B cell (primary cell): ENCODE data around the gene MAD1L1. TPM values are rescaled to one million over a fixed set of nuclear protein-coding genes. Genes with fewer than 3 reads are reported as not detected.

Experiments used
- ATAC-seq: fragments of 200-7000 bp; cut with Tn5 transposase; one replicate; pipeline ENCODE4 v1.10.0; 2021; ENCODE audit warnings: low read depth, mild to moderate bottlenecking, moderate number of reproducible peaks, moderate library complexity
- CTCF ChIA-PET: fragments of 350-600 bp; sonication (Branson Sonifier 250); formaldehyde crosslinking; loops from one replicate; lab custom pipeline; 2021; ENCODE audit warnings: antibody characterized with exemption, inconsistent platforms; lab: Charles Lee
- POLR2A ChIA-PET: fragments of 350-600 bp; sonication (Branson Sonifier 250); formaldehyde crosslinking; loops from one replicate; lab custom pipeline; 2021; ENCODE audit warnings: antibody characterized with exemption; lab: Charles Lee
- DNase-seq: peaks from one replicate; pipeline ENCODE4 v3.0.0; 2013
- H2AFZ ChIP-seq: 2 replicates; pipeline ENCODE4 v1.6.1; 2012; ENCODE audit warnings: mild to moderate bottlenecking, low read depth, low read length; ENCODE audit not compliant: insufficient read depth, poor library complexity, severe bottlenecking
- H3K27ac ChIP-seq, 2 donors: 1 replicate in 1 of 2; 2 replicates in 1 of 2; pipeline ENCODE4 v1.5.1; 2012 to 2013; ENCODE audit warnings: low read length in 2 of 2, mild to moderate bottlenecking in 2 of 2, moderate library complexity in 1 of 2
- H3K27me3 ChIP-seq, 4 experiments: fragments of 200-600 bp in 1 of 4; sonication (generic) in 1 of 4; replicated peaks in 1 of 4; 1 replicate in 2 of 4; 2 replicates in 2 of 4; pipeline versions ENCODE4 v1.6.1 to v1.7.0; 2013 to 2016; ENCODE audit warnings: low read length in 3 of 4, mild to moderate bottlenecking in 2 of 4, mixed read lengths in 1 of 4, moderate library complexity in 1 of 4; ENCODE audit not compliant: insufficient read depth in 4 of 4, control insufficient read depth in 3 of 4; ENCODE audit errors: control extremely low read depth in 1 of 4
- H3K36me3 ChIP-seq, 2 experiments: replicated peaks in 1 of 2; 1 replicate in 1 of 2; 2 replicates in 1 of 2; pipeline versions ENCODE4 v1.6.1 to v1.7.1; 2013; ENCODE audit warnings: low read length in 1 of 2; ENCODE audit not compliant: insufficient read depth in 2 of 2, control insufficient read depth in 1 of 2; ENCODE audit errors: control extremely low read depth in 1 of 2, extremely low read depth in 1 of 2
- H3K4me1 ChIP-seq, 2 donors: fragments of 200-600 bp in 1 of 2; sonication (generic) in 1 of 2; 1 replicate in 1 of 2; 2 replicates in 1 of 2; pipeline versions ENCODE4 v1.5.1 to v1.6.1; 2013 to 2017; ENCODE audit warnings: low read length in 2 of 2; ENCODE audit not compliant: control insufficient read depth in 2 of 2, insufficient read depth in 2 of 2
- H3K4me2 ChIP-seq: replicated peaks from 2 replicates; pipeline ENCODE3; 2012; ENCODE audit warnings: mild to moderate bottlenecking, low read depth, low read length; ENCODE audit not compliant: poor library complexity, severe bottlenecking
- H3K4me3 ChIP-seq, 5 experiments: fragments of 200-600 bp in 1 of 5; sonication (generic) in 1 of 5; 1 replicate in 3 of 5; 2 replicates in 2 of 5; pipeline versions ENCODE4 v1.5.1 to v1.7.0; 2011 to 2016; ENCODE audit warnings: low read length in 4 of 5, mild to moderate bottlenecking in 4 of 5, low read depth in 2 of 5, control low read depth in 1 of 5, moderate library complexity in 1 of 5; ENCODE audit not compliant: insufficient read depth in 1 of 5; ENCODE audit errors: control extremely low read depth in 1 of 5, extremely low read depth in 1 of 5
- H3K79me2 ChIP-seq: fragments of 200-600 bp; sonication (generic); one replicate; pipeline ENCODE4 v1.6.0; 2016; ENCODE audit warnings: low read length; ENCODE audit not compliant: control insufficient read depth, insufficient read depth
- H3K9ac ChIP-seq: fragments of 200-600 bp; sonication (generic); 2 replicates; pipeline ENCODE4 v1.6.1; 2017; ENCODE audit warnings: mild to moderate bottlenecking, low read length, moderate library complexity
- H3K9me3 ChIP-seq, 3 donors: one replicate each; pipeline versions ENCODE4 v1.6.1 to v1.7.1; 2013; ENCODE audit warnings: low read length in 2 of 3; ENCODE audit not compliant: control insufficient read depth in 2 of 3, insufficient read depth in 1 of 3; ENCODE audit errors: control extremely low read depth in 1 of 3
- H4K20me1 ChIP-seq: 2 replicates; pipeline ENCODE4 v1.6.0; 2012; ENCODE audit warnings: mild to moderate bottlenecking, low read length; ENCODE audit not compliant: insufficient read depth, control insufficient read depth, poor library complexity, severe bottlenecking
- H3K27ac Mint-ChIP-seq: one replicate; pipeline ENCODE4 v1.8.0; 2021; ENCODE audit warnings: mixed read lengths
- H3K27me3 Mint-ChIP-seq: one replicate; pipeline ENCODE4 v1.8.0; 2021; ENCODE audit warnings: mixed read lengths
- H3K4me1 Mint-ChIP-seq: one replicate; pipeline ENCODE4 v1.8.0; 2021; ENCODE audit warnings: mixed read lengths
- H3K4me3 Mint-ChIP-seq: one replicate; pipeline ENCODE4 v1.8.0; 2021; ENCODE audit warnings: mixed read lengths
- H3K9me3 Mint-ChIP-seq: one replicate; pipeline ENCODE4 v1.8.0; 2022; ENCODE audit warnings: mixed read lengths; ENCODE audit not compliant: insufficient read depth
- EZH2 ChIP-seq: IDR thresholded peaks from 2 replicates; pipeline ENCODE4 v1.6.1; 2012; ENCODE audit warnings: borderline replicate concordance, low read depth, mild to moderate bottlenecking, moderate library complexity, low read length; ENCODE audit not compliant: insufficient read depth, poor library complexity, severe bottlenecking
- WGBS: methylation state at CpG from one replicate; pipeline ENCODE4 v1.1.5; 2013; ENCODE audit warnings: missing lambda C conversion rate; ENCODE audit not compliant: insufficient coverage; 5-methylcytosine and 5-hydroxymethylcytosine counted together
- intact Hi-C: fragments of 100-400 bp; cut with micrococcal nuclease; formaldehyde crosslinking; loops from one replicate; pipeline ENCODE4 v1.10.0; 2022
- polyA plus RNA-seq: library from polyadenylated mRNA; depleted of rRNA; stranded (reverse); fragments of >200 nt; gene quantifications from 2 replicates; pipeline ENCODE4 v1.2.3, GENCODE V29; 2012
- total RNA-seq, 2 donors: library from RNA; stranded (reverse); fragments of 120-200 nt in 1 of 2; gene quantifications; 1 replicate in 1 of 2; 2 replicates in 1 of 2; pipeline versions ENCODE4 v1.2.3 to v1.2.4, GENCODE V29; 2013 to 2022
- TF ChIP-seq, protein P1 (sequence below): fragments of 200-600 bp; IDR thresholded peaks from one replicate; pipeline ENCODE4 v1.8.0; 2022; ENCODE audit warnings: antibody characterized with exemption, mild to moderate bottlenecking

MAD1L1 gene
- total and polyA plus RNA-seq, 2 donors (not counting 1 experiment from before 2014, with no cell fraction given), result 86.7 to 110 TPM

DNA sequence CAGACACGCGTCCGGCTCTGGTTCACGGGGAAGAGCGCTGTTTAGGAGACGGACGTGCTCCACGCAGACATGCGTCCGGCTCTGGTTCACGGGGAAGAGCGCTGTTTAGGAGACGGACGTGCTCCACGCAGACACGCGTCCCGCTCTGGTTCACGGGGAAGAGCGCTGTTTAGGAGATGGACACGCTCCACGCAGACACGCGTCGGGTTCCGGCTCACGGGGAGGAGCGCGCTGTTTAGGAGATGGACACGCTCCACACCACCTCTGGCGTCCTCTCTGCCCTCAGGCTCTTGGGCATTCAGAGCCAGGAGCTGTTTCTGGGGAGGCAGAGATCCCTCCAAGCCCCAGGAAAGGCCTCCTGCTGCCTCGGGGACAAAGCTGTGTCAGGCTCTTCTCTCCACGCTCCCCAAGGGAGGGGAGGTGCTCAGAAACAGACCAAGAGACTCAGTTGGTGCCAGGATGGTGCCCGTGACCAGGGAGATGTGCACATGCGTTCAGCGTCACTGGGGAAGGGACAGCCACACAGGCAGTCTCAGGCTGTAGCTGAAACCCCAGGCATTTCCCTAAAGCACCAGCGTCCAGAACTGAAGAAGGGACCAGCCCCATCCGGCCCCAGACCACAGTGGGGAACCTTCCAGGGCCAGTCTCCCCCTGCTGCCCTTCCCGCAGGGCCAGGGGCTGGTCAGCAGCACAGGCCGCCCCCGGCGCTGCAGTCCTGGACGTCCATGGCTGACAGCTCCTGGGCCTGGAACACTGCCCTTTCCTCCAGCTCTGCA lies 387.0 kb downstream of the MAD1L1 start:
- Histone ChIP-seq H4K20me1 (peaks cover 67% of the 10 kb centered on the region), H2AFZ (no peak overlapping the region), H3K9me3 (no peaks in the 10 kb centered on the region), H3K4me1 (peaks cover 10 to 11% of the 10 kb centered on the region in 2 donors), H3K4me2 (no peak overlapping the region), H3K36me3 (peaks cover 0 to 9% of the 10 kb centered on the region in 2 experiments), H3K79me2 (no peaks in the 10 kb centered on the region), H3K27ac (no peak overlapping the region), H3K27me3 (no peaks in the 10 kb centered on the region), H3K9ac (no peak overlapping the region), H3K4me3 (no peak overlapping the region)
- Mint-ChIP-seq H3K4me1 (peaks cover 15% of the 10 kb centered on the region), H3K27ac (no peak overlapping the region), H3K27me3 (no peaks in the 10 kb centered on the region), H3K4me3 (no peak overlapping the region), H3K9me3 (no peaks in the 10 kb centered on the region)
- 96% methylated on average over 25 of the region's 43 CpGs for WGBS
- intact Hi-C loops, result no loop called here
- ChIA-PET CTCF (interaction anchor here (0.8 to 1.6 kb wide), 2 partner anchors 199 to 502 kb away, joined by 3 to 6 read pairs; no protein-coding TSS in a partner anchor), POLR2A (interaction anchor here (0.6 kb wide), 1 partner anchor 477 kb away, joined by 7 read pairs; no protein-coding TSS in a partner anchor)
- TF ChIP-seq, protein P1, sequence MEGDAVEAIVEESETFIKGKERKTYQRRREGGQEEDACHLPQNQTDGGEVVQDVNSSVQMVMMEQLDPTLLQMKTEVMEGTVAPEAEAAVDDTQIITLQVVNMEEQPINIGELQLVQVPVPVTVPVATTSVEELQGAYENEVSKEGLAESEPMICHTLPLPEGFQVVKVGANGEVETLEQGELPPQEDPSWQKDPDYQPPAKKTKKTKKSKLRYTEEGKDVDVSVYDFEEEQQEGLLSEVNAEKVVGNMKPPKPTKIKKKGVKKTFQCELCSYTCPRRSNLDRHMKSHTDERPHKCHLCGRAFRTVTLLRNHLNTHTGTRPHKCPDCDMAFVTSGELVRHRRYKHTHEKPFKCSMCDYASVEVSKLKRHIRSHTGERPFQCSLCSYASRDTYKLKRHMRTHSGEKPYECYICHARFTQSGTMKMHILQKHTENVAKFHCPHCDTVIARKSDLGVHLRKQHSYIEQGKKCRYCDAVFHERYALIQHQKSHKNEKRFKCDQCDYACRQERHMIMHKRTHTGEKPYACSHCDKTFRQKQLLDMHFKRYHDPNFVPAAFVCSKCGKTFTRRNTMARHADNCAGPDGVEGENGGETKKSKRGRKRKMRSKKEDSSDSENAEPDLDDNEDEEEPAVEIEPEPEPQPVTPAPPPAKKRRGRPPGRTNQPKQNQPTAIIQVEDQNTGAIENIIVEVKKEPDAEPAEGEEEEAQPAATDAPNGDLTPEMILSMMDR, result no peak
- no peak for TF ChIP-seq EZH2
- DNase-seq, result no peak
- no peak for ATAC-seq

DNA sequence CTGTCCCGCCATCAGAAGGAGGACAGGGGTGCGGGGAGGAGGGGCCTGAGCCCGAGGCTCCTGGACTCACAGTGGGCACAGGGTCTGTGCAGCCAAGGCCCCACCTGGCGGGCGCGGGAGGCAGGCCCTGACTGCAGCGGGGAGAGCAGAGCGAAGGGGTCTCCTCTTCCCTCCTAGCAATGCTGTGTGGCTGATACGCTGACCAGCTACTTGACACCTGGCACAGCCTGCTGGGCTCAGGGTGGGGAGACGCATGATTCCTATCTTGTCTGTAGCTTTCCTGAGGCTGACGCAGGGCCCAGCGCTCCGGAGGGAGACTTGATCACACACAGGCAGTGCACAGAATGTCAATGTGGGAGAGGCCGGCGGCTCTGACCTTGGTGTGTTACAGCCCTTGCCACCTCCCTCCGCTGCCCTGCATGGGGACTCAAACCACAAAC lies 387.8 kb downstream of the MAD1L1 start:
- H3K4me1 ChIP-seq, result peaks cover 10 to 11% of the 10 kb centered on the region in 2 donors
- Mint-ChIP-seq H3K4me1 (peaks cover 15% of the 10 kb centered on the region), H3K4me3 (no peak overlapping the region), H3K27me3 (no peaks in the 10 kb centered on the region), H3K27ac (no peak overlapping the region), H3K9me3 (no peaks in the 10 kb centered on the region)
- TF ChIP-seq, protein P1, result no peak
- TF ChIP-seq EZH2, result no peak
- H4K20me1 ChIP-seq, result peaks cover 60% of the 10 kb centered on the region
- ATAC-seq (no peak), DNase-seq (no peak)
- H3K4me3 ChIP-seq, result no peak overlapping the region
- no peak overlapping the region for H3K27ac ChIP-seq
- ChIA-PET POLR2A (interaction anchor here (0.6 to 1.3 kb wide), 2 partner anchors 18 to 478 kb away, joined by 3 to 7 read pairs; no protein-coding TSS in a partner anchor), CTCF (interaction anchor here (0.8 to 1.6 kb wide), 2 partner anchors 200 to 503 kb away, joined by 3 to 6 read pairs; no protein-coding TSS in a partner anchor)
- no peak overlapping the region for H2AFZ ChIP-seq
- H3K9ac ChIP-seq, result no peak overlapping the region
- H3K4me2 ChIP-seq, result no peak overlapping the region
- no peaks in the 10 kb centered on the region for H3K79me2 ChIP-seq
- intact Hi-C loops, result no loop called here
- no peaks in the 10 kb centered on the region for H3K9me3 ChIP-seq
- H3K36me3 ChIP-seq, result peaks cover 0 to 9% of the 10 kb centered on the region in 2 experiments
- 97% methylated on average over 16 of the region's 16 CpGs for WGBS
- H3K27me3 ChIP-seq, result no peaks in the 10 kb centered on the region
